GM23338 (cell line): Measurements from ENCODE around the gene CHD5. TPM values are rescaled to one million over a fixed set of nuclear protein-coding genes. Genes with fewer than 3 reads are reported as not detected.

Source experiments
- ATAC-seq: fragments of 200-7000 bp; cut with Tn5 transposase; 3 replicates; pipeline ENCODE4 v1.9.1; 2020
- DNase-seq: peaks from one replicate; pipeline ENCODE4 v3.0.0-alpha.2; 2015; ENCODE audit warnings: low spot score
- H2AFZ ChIP-seq: fragments of 200-600 bp; sonication (generic); 2 replicates; pipeline ENCODE4 v1.8.0; 2016; ENCODE audit warnings: antibody characterized with exemption, mild to moderate bottlenecking, moderate library complexity
- H3F3A ChIP-seq: fragments of 200-600 bp; sonication (generic); replicated peaks from 2 replicates; pipeline ENCODE4 v1.8.0; 2017; ENCODE audit warnings: antibody characterized with exemption, mixed run types, low read depth
- H3K27ac ChIP-seq: fragments of 200-600 bp; sonication (generic); 2 replicates; pipeline ENCODE4 v1.6.1; 2016; ENCODE audit warnings: low read depth
- H3K27me3 ChIP-seq: fragments of 200-600 bp; sonication (generic); 2 replicates; pipeline ENCODE4 v1.8.0; 2016; ENCODE audit warnings: mild to moderate bottlenecking, mixed run types, moderate library complexity; ENCODE audit not compliant: insufficient read depth
- H3K36me3 ChIP-seq: fragments of 200-600 bp; sonication (generic); 2 replicates; pipeline ENCODE4 v1.8.0; 2016; ENCODE audit warnings: mild to moderate bottlenecking; ENCODE audit not compliant: insufficient read depth
- H3K4me1 ChIP-seq: fragments of 200-600 bp; sonication (generic); 2 replicates; pipeline ENCODE4 v1.8.0; 2016; ENCODE audit warnings: mild to moderate bottlenecking, moderate library complexity; ENCODE audit not compliant: insufficient read depth
- H3K4me2 ChIP-seq: fragments of 200-600 bp; sonication (generic); 2 replicates; pipeline ENCODE4 v1.7.1; 2017; ENCODE audit warnings: mixed run types
- H3K4me3 ChIP-seq: fragments of 200-600 bp; sonication (generic); 2 replicates; pipeline ENCODE4 v1.6.1; 2016; ENCODE audit warnings: mixed run types
- H3K79me2 ChIP-seq: fragments of 200-600 bp; sonication (generic); replicated peaks from 2 replicates; pipeline ENCODE4 v1.8.0; 2017; ENCODE audit warnings: mild to moderate bottlenecking; ENCODE audit not compliant: insufficient read depth
- H3K9me2 ChIP-seq: fragments of 200-600 bp; sonication (generic); 2 replicates; pipeline ENCODE4 v1.8.0; 2017; ENCODE audit not compliant: insufficient read depth
- H4K20me1 ChIP-seq: fragments of 200-600 bp; sonication (generic); replicated peaks from 2 replicates; pipeline ENCODE4 v1.8.0; 2017; ENCODE audit warnings: mild to moderate bottlenecking; ENCODE audit not compliant: insufficient read depth
- H3K27ac Mint-ChIP-seq: 2 replicates; pipeline ENCODE4 v1.8.0; 2020; ENCODE audit warnings: inconsistent platforms, mild to moderate bottlenecking, moderate library complexity, mixed read lengths
- H3K27me3 Mint-ChIP-seq: 3 replicates; pipeline ENCODE4 v1.8.0; 2022; ENCODE audit warnings: low read depth, mild to moderate bottlenecking, moderate library complexity, mixed read lengths, inconsistent platforms; ENCODE audit not compliant: insufficient read depth, poor library complexity
- H3K36me3 Mint-ChIP-seq: 3 replicates; pipeline ENCODE4 v1.8.0; 2021; ENCODE audit warnings: low read depth, mild to moderate bottlenecking, inconsistent platforms, moderate library complexity, mixed read lengths
- H3K4me1 Mint-ChIP-seq: 3 replicates; pipeline ENCODE4 v1.8.0; 2020; ENCODE audit warnings: mild to moderate bottlenecking, inconsistent platforms, mixed read lengths
- H3K4me3 Mint-ChIP-seq: 3 replicates; pipeline ENCODE4 v1.8.0; 2021; ENCODE audit warnings: moderate library complexity, mild to moderate bottlenecking, inconsistent platforms, mixed read lengths
- H3K9me3 Mint-ChIP-seq: 3 replicates; pipeline ENCODE4 v1.8.0; 2020; ENCODE audit warnings: moderate library complexity, mild to moderate bottlenecking, inconsistent platforms, mixed read lengths
- CREB1 ChIP-seq: fragments of 250-450 bp; sonication (Bioruptor Pico); IDR thresholded peaks from 2 replicates; pipeline ENCODE4 v1.5.0; 2020; ENCODE audit warnings: low read depth, mild to moderate bottlenecking, moderate library complexity
- CTCF ChIP-seq, 2 experiments: fragments of 200-600 bp in 1 of 2; sonication (generic) in 1 of 2; conservative IDR thresholded peaks; 2 replicates each; pipeline versions ENCODE4 v1.5.1 to v1.6.1; 2016 to 2017; ENCODE audit warnings: antibody characterized with exemption in 2 of 2, low read depth in 2 of 2, mild to moderate bottlenecking in 2 of 2, moderate library complexity in 1 of 2
- EZH2 ChIP-seq: fragments of 200-600 bp; sonication (generic); IDR thresholded peaks from one replicate; pipeline ENCODE4 v1.8.0; 2017; ENCODE audit warnings: antibody characterized with exemption, mild to moderate bottlenecking, low read depth; ENCODE audit not compliant: unreplicated experiment
- EZH2phosphoT487 ChIP-seq: fragments of 200-600 bp; sonication (generic); IDR thresholded peaks from one replicate; pipeline ENCODE4 v1.8.1; 2018; ENCODE audit warnings: antibody characterized with exemption; ENCODE audit not compliant: unreplicated experiment
- JUNB ChIP-seq: IDR thresholded peaks from one replicate; pipeline ENCODE4 v1.6.1; 2016; ENCODE audit warnings: antibody characterized with exemption; ENCODE audit not compliant: unreplicated experiment
- NANOG ChIP-seq: IDR thresholded peaks from 2 replicates; pipeline ENCODE4 v1.6.1; 2016; ENCODE audit warnings: antibody characterized with exemption, borderline replicate concordance
- POLR2AphosphoS5 ChIP-seq: IDR thresholded peaks from 2 replicates; pipeline ENCODE4 v1.6.1; 2016; ENCODE audit warnings: antibody characterized with exemption, low read depth
- ZNF114 ChIP-seq: fragments of 250-450 bp; sonication (Bioruptor Pico); IDR thresholded peaks from 2 replicates; pipeline ENCODE4 v1.5.0; 2020; ENCODE audit warnings: mild to moderate bottlenecking, moderate library complexity
- ZNF462 ChIP-seq: fragments of 250-450 bp; sonication (Bioruptor Pico); IDR thresholded peaks from 2 replicates; pipeline ENCODE4 v1.5.0; 2020; ENCODE audit warnings: mild to moderate bottlenecking, moderate library complexity
- polyA plus RNA-seq: library from polyadenylated mRNA; unstranded; fragments of >200 nt; fragmentation: Nextera tagmentation; extraction: Ambion mirVana; gene quantifications from 2 replicates; pipeline ENCODE4 v1.2.1, GENCODE V29; 2016
- total RNA-seq: library from RNA; depleted of rRNA; stranded (reverse); fragments of >200 nt; shearing (Covaris generic); gene quantifications from 2 replicates; pipeline ENCODE4 v1.2.3, GENCODE V29; 2014

Gene CHD5
- total and polyA plus RNA-seq, 2 experiments from 2014 or later = 0.32 to 1.0 TPM

DNA sequence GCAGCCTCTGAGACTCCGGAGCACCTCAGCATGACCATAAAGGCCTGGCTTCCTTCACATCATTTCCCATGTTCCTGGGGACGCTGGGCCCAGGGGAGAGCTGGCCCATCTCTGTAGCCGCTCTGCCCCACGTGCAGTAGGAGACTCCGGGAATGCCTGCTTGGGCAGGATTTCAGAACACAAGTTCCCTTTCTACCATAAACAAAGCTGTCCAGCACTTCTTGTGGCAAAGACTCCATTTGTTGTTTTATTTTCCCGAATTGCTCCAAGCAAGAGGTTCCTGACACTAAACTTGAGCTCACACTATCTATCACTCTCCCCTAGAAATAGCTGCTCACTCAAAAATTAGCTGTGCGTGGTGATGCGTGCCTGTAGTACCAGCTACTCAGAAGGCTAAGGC, 21.9 kb downstream of the CHD5 start:
- H3K4me1 ChIP-seq = peaks cover 3% of the 10 kb centered on the region; the same call in 1 of the 2 replicates
- H3K27ac ChIP-seq = no peak overlapping the region
- H3F3A ChIP-seq = peaks cover 6% of the 10 kb centered on the region; the same call in 1 of the 2 replicates
- DNase-seq (no peak), ATAC-seq (no peak)
- no peak overlapping the region for H3K4me2 ChIP-seq
- Mint-ChIP-seq H3K9me3 (no peaks in the 10 kb centered on the region), H3K4me3 (no peak overlapping the region), H3K27me3 (peaks cover 19% of the 10 kb centered on the region), H3K27ac (no peak overlapping the region), H3K36me3 (no peaks in the 10 kb centered on the region), H3K4me1 (peaks cover 17% of the 10 kb centered on the region)
- H2AFZ ChIP-seq = no peak overlapping the region
- H4K20me1 ChIP-seq = no peaks in the 10 kb centered on the region
- no peaks in the 10 kb centered on the region for H3K36me3 ChIP-seq
- no peaks in the 10 kb centered on the region for H3K9me2 ChIP-seq
- TF ChIP-seq NANOG (no peak), EZH2phosphoT487 (no peak), EZH2 (no peak), ZNF114 (no peak), POLR2AphosphoS5 (no peak), CREB1 (CRISPR knock-in tag) (no peak)
- no peak overlapping the region for H3K4me3 ChIP-seq
- H3K27me3 ChIP-seq = no peaks in the 10 kb centered on the region
- no peaks in the 10 kb centered on the region for H3K79me2 ChIP-seq

DNA sequence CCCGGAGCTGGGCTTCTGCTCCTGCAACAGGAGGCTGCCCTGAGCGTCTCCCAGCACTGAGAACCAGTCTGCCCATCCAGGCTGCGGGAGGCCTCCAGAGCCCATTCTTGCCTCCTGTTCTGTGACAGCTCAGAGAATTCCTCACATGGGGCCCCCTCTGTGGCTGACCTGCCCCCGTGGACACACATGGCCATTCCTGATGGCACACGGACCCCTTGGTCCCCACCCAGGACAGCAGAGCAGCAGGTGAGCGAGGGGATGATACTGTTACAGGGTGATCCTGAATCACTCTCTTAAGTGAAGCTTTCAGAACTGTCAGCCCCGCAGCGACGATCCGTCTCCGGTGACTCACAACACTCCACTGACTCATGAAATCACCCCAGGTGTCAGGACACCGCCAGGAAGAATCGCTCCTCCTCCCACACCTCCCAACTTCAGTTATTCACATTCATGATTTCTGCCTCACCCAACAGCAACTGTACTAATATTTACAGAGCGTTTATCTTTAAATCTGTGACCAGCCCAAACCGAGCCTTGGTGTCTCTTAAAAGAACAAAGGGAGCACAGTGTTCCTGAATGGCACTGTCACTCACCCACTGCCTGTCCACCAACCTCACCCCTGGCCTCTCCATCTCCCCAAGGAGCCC, 22.5 kb downstream of the CHD5 start:
- Mint-ChIP-seq H3K4me1 (peaks cover 17% of the 10 kb centered on the region), H3K4me3 (no peak overlapping the region), H3K9me3 (no peaks in the 10 kb centered on the region), H3K36me3 (no peaks in the 10 kb centered on the region), H3K27me3 (peaks cover 19% of the 10 kb centered on the region), H3K27ac (no peak overlapping the region)
- ATAC-seq (no peak), DNase-seq (no peak)
- H3K4me2 ChIP-seq = no peak overlapping the region
- no peaks in the 10 kb centered on the region for H3K36me3 ChIP-seq
- H3K79me2 ChIP-seq = no peaks in the 10 kb centered on the region
- no peak overlapping the region for H2AFZ ChIP-seq
- peaks cover 6% of the 10 kb centered on the region; the same call in 1 of the 2 replicates for H3F3A ChIP-seq
- peaks cover 3% of the 10 kb centered on the region; the same call in 1 of the 2 replicates for H3K4me1 ChIP-seq
- H3K4me3 ChIP-seq = no peak overlapping the region
- H4K20me1 ChIP-seq = no peaks in the 10 kb centered on the region
- no peak overlapping the region for H3K27ac ChIP-seq
- no peaks in the 10 kb centered on the region for H3K27me3 ChIP-seq
- no peaks in the 10 kb centered on the region for H3K9me2 ChIP-seq
- TF ChIP-seq CTCF (conservative IDR thresholded peaks at IDR 0.05; ENCODE audit: low read depth in 2 of 2) = no peak
- TF ChIP-seq EZH2 = no peak
- TF ChIP-seq JUNB = no peak
- TF ChIP-seq POLR2AphosphoS5 = no peak
- TF ChIP-seq ZNF114 = no peak
- no peak for TF ChIP-seq ZNF462 (CRISPR knock-in tag)
- no peak for TF ChIP-seq NANOG
